K562 (cell line): Measurements from ENCODE around the gene SLIT1.

ENCODE experiments used
- CTCF ChIP-seq, 3 experiments: IDR thresholded peaks in 2 of 3; conservative IDR thresholded peaks in 1 of 3; 2 replicates each; pipeline ENCODE4 v1.5.1; 2011 to 2012; ENCODE audit warnings: low read length in 3 of 3, mild to moderate bottlenecking in 3 of 3, control low read depth in 2 of 3, improper control_type of control experiment in 1 of 3, inconsistent platforms in 1 of 3, low read depth in 1 of 3, mixed read lengths in 1 of 3, moderate library complexity in 1 of 3; ENCODE audit not compliant: insufficient read depth in 2 of 3
- DIDO1 ChIP-seq: fragments of 450-650 bp; IDR thresholded peaks from 2 replicates; pipeline ENCODE4 v1.6.1; 2016; ENCODE audit warnings: low read depth, missing biosample characterization, missing genetic modification characterization
- EP400 ChIP-seq: fragments of 450-650 bp; IDR thresholded peaks from 2 replicates; pipeline ENCODE4 v1.6.1; 2017; ENCODE audit warnings: antibody characterized with exemption, mild to moderate bottlenecking, moderate library complexity
- SIN3B ChIP-seq: fragments of 450-650 bp; IDR thresholded peaks from 2 replicates; pipeline ENCODE4 v1.6.1; 2017; ENCODE audit warnings: low read depth, mild to moderate bottlenecking, moderate library complexity
- ZNF318 ChIP-seq, 2 experiments: fragments of 450-650 bp; IDR thresholded peaks; 2 replicates each; pipeline ENCODE4 v1.6.1; 2016; ENCODE audit warnings: mild to moderate bottlenecking in 2 of 2, borderline replicate concordance in 1 of 2, low read depth in 1 of 2, moderate library complexity in 1 of 2

DNA sequence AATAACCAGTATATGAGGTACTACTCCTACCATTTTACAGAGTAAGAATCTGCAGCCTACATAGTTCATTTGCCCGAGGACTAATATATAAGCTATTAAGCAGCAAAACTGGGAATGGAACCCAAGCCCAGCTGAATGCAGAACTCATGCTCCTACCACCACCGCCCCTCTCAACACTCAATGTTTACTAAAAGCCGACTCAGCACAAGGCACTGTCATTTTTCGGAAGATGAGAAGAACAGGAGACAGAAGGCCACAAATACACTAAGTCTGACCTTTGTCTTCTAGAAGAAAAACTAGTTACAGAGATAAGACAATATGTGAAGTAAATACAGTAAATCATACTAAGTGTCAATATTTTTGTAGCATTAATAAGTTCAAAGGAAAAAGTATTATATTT is 40.6 kb upstream of the SLIT1 start:
- TF ChIP-seq EP400, result no peak
- TF ChIP-seq SIN3B, result no peak
- no peak for TF ChIP-seq CTCF (IDR thresholded peaks at IDR 0.05 in 2 of 3, conservative IDR thresholded peaks at IDR 0.05 in 1 of 3; ENCODE audit: insufficient read depth in 2 of 3, low read depth in 1 of 3, low read length in 3 of 3)
- no peak for TF ChIP-seq DIDO1 (tag)
- no peak for TF ChIP-seq ZNF318 (IDR thresholded peaks at IDR 0.05; ENCODE audit: borderline replicate concordance in 1 of 2, low read depth in 1 of 2)
